Stimulated activated naive CD8-positive, alpha-beta T cell treated with anti-CD3 and anti-CD28 coated beads, Interleukin-15, amount 100 ng/mL, for 72 hours (primary cell): ENCODE results near the gene RALGAPA2.
A peak's percentile ranks its signal among the peaks of the same experiment; 100 is the strongest.

Experiments
- ATAC-seq: fragments of 150-1000 bp; cut with Tn5 transposase; 2 replicates; pipeline ENCODE4 v1.10.0; 2021; ENCODE audit warnings: mild to moderate bottlenecking, moderate library complexity
- DNase-seq, 2 donors: peaks; one replicate each; pipeline ENCODE4 v3.0.0; 2021 to 2022
- H3K27ac Mint-ChIP-seq, 2 donors: one replicate each; pipeline ENCODE4 v1.8.0; 2022; ENCODE audit warnings: mild to moderate bottlenecking in 2 of 2, mixed read lengths in 2 of 2, moderate library complexity in 2 of 2
- H3K27me3 Mint-ChIP-seq: one replicate; pipeline ENCODE4 v1.8.0; 2022; ENCODE audit warnings: mixed read lengths
- H3K4me1 Mint-ChIP-seq: one replicate; pipeline ENCODE4 v1.8.0; 2022; ENCODE audit warnings: mild to moderate bottlenecking, mixed read lengths
- H3K4me3 Mint-ChIP-seq, 2 donors: one replicate each; pipeline ENCODE4 v1.8.0; 2022; ENCODE audit warnings: mild to moderate bottlenecking in 2 of 2, mixed read lengths in 2 of 2, moderate library complexity in 1 of 2
- H3K9me3 Mint-ChIP-seq, 2 donors: one replicate each; pipeline ENCODE4 v1.8.0; 2022; ENCODE audit warnings: mixed read lengths in 2 of 2

Gene RALGAPA2

DNA sequence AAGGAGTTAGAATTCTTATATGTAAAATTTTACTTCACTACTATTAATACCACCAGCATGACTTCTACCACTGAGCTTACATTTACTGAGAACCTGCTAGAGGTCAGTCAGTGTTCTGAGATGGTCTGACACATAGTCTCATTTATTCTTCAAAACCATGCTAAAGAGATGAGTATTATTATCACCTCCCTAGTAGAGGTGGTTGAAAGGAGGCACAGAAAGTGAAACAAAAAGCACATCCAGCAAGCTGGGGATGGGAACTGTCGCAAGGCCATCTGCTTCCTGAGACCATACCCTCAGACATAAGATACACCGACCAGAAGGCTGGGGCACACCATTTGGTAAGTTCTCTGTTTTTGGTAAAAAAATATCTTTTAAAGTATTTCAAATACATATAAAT lies 206.9 kb downstream of the RALGAPA2 start:
- no peak for DNase-seq
- ATAC-seq: peak; percentile 82
- peak overlapping the region in 1 of 2 donors; percentile 72 for H3K27ac Mint-ChIP-seq
- no peaks in the 10 kb centered on the region for H3K4me1 Mint-ChIP-seq
- no peaks in the 10 kb centered on the region for H3K9me3 Mint-ChIP-seq
- H3K27me3 Mint-ChIP-seq: no peaks in the 10 kb centered on the region
- no peak overlapping the region for H3K4me3 Mint-ChIP-seq

DNA sequence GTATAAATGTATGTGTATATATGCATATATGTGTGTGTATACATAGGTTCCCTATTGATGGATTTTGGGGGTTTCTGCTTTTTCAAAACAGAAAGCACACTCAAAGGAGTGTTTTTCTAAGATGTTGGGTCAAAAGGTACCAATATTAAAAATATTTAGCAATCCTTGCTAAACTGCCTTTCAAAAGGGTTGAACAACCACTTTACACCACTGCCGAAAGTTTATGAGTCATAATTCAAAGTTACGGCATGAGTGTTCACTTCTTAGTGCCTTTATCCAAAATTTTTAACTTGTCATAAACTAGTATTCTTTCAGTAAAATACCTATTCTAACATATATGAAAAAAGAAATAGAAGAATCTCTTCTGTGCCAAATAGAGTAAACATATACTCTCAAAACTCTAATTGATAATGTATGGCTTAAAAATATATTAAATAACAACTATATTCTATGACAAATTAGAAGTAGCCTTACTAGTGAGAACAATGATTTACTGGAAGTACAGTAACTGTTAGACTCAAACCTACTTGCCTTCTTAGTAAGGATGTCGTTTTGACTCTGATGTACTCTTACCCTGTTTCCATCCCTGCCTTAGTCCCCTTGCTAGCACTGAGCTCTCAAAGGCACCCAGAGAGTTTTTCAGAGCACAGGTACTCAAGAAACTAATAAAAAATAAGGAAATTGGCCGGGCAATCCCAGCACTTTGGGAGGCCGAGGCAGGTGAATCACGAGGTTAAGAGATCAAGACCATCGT lies 208.5 kb downstream of the RALGAPA2 start:
- DNase-seq (no peak), ATAC-seq (no peak)
- no peaks in the 10 kb centered on the region for H3K27me3 Mint-ChIP-seq
- no peak overlapping the region for H3K27ac Mint-ChIP-seq
- H3K9me3 Mint-ChIP-seq: no peaks in the 10 kb centered on the region
- H3K4me3 Mint-ChIP-seq: no peak overlapping the region
- no peaks in the 10 kb centered on the region for H3K4me1 Mint-ChIP-seq

DNA sequence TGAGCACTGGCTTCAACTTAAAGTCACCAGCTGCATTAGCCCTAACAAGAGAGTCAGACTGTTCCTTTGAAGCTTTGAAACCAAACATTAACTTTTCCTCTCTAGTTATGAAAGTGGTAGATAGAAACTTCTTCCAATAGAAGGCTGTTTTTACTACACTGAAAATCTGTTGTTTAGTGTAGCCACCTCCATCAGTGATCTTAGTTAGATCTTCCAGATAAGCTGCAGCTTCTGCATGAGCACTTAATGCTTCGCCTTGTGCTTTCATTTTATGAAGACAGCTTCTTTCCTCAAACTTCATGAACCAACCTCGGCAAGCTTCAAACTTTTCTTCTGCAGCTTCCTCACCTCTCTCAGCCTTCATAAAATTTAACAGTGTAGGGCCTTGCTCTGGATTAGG lies 211.3 kb downstream of the RALGAPA2 start:
- ATAC-seq: no peak
- no peaks in the 10 kb centered on the region for H3K27me3 Mint-ChIP-seq
- DNase-seq: no peak
- no peaks in the 10 kb centered on the region for H3K9me3 Mint-ChIP-seq
- no peak overlapping the region for H3K27ac Mint-ChIP-seq
- H3K4me3 Mint-ChIP-seq: no peak overlapping the region
- no peaks in the 10 kb centered on the region for H3K4me1 Mint-ChIP-seq

DNA sequence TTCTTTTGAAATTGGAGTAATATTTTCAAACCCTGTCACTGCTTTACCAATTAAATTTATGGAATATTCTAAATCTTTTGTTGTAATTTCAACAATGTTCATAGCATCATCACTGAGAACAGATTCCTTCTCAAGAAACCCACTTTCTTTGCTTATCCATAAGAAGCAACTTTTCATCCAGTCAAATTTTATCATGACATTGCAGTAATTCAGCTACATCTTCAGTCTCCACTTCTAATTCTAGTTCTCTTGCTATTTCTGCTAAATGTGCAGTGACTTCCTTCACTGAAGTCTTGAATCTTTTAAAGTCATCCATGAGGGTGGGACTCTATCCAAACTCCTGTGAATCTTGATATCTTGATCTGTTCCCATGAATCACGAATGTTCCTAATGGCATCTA lies 212.1 kb downstream of the RALGAPA2 start:
- no peak for ATAC-seq
- no peaks in the 10 kb centered on the region for H3K4me1 Mint-ChIP-seq
- H3K4me3 Mint-ChIP-seq: no peak overlapping the region
- no peak overlapping the region for H3K27ac Mint-ChIP-seq
- no peaks in the 10 kb centered on the region for H3K27me3 Mint-ChIP-seq
- no peak for DNase-seq
- H3K9me3 Mint-ChIP-seq: no peaks in the 10 kb centered on the region

DNA sequence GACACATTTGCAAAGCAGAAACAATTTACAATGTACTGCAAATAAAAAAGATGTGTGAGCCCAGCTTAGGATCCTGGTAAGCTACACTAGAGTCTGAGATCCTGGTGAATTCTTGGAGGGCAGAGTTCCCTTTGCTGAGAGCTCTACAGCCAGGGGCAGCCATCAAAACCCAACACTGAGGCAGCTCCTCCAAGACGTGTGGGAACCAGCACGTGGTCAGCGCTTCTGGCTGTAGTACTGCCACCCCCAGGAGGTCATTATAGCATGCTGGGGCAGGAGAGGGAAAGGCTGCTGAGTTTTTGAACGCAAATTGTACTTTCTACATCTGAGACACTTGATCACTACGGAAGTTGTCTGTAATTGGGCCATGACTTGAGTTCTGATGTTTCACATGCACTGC lies 213.0 kb downstream of the RALGAPA2 start:
- DNase-seq: no peak
- H3K9me3 Mint-ChIP-seq: no peaks in the 10 kb centered on the region
- ATAC-seq: no peak
- H3K4me3 Mint-ChIP-seq: no peak overlapping the region
- no peaks in the 10 kb centered on the region for H3K4me1 Mint-ChIP-seq
- no peaks in the 10 kb centered on the region for H3K27me3 Mint-ChIP-seq
- no peak overlapping the region for H3K27ac Mint-ChIP-seq

DNA sequence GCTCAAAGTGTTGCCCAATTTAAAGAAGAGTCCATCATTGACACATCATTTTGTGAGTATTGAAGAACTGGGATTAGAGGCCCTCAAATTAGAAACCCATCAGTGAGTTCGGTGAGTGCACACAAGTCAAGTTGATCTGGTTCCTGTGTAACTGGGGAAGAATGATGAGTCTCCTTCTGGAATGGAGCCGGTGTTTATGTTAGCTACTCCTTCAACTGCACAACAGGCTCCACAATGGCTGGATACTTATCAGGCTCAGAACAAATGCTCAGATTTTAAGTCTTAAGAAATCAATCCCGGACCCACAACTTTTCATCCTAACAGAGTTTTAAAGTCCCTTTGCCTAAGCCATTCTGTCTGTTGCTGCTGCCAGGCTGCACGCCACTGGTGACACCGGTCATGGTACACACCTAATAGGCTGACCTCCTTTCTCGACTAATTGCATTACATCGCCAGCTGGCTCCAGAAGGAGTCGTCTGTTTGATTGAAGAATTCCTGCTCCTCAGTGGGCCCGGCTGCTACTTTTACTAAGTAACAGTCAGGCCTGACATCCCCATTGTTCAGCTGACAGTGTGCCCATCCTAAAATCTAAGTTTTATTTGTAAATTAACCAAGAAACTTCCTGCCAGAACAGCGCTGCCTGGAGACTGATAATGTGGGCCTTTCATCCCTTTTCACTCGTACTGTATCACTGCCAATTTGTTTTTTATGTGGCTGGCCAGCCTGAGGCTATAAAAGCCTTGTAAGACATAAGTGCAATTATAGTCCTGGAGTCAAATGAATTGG lies 214.2 kb downstream of the RALGAPA2 start:
- Mint-ChIP-seq H3K27ac (no peak overlapping the region), H3K4me3 (no peak overlapping the region), H3K9me3 (no peaks in the 10 kb centered on the region)

DNA sequence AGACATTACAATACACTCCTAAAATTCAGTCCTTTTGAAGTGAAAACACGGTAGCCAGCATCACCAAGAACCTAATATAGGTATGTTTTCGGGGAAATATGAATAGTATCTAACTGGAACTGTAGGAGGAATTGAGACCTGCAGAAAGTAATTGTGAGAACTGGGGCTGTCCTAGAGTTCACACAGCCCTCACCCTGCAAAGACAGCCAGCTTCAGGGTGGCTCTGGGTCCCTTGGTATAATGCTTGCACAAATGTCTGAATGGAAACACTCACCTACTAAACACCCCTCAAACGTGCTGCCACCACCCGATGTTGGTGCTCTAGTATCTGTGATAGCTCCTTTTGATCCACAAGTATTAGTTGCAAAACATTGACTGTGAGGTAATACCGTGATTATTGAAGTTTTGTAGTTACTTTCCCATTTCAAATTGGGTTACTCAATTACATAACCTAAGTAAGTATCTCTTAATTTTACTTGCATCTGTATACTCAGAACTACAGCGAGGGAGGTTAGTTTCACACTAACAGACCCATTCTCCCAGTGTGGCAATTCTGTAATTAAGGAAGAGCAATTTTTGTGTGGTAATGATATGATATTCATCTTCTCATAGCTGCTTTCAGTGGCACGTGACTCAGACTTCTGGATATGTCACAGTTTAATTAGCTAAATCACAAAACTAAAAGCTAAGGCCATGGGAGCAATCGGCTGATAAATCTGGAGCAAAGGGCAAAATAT lies 215.0 kb downstream of the RALGAPA2 start:
- Mint-ChIP-seq H3K9me3 (no peaks in the 10 kb centered on the region), H3K4me1 (no peaks in the 10 kb centered on the region), H3K27ac (peak overlapping the region in 1 of 2 donors; percentile 27), H3K27me3 (no peaks in the 10 kb centered on the region), H3K4me3 (no peak overlapping the region)
- ATAC-seq (peak; percentile 26), DNase-seq (no peak)

More for the DNA sequence above, 214.2 kb downstream of the RALGAPA2 start:
- DNase-seq (no peak), ATAC-seq (no peak)
- H3K27me3 Mint-ChIP-seq: no peaks in the 10 kb centered on the region
- no peaks in the 10 kb centered on the region for H3K4me1 Mint-ChIP-seq

DNA sequence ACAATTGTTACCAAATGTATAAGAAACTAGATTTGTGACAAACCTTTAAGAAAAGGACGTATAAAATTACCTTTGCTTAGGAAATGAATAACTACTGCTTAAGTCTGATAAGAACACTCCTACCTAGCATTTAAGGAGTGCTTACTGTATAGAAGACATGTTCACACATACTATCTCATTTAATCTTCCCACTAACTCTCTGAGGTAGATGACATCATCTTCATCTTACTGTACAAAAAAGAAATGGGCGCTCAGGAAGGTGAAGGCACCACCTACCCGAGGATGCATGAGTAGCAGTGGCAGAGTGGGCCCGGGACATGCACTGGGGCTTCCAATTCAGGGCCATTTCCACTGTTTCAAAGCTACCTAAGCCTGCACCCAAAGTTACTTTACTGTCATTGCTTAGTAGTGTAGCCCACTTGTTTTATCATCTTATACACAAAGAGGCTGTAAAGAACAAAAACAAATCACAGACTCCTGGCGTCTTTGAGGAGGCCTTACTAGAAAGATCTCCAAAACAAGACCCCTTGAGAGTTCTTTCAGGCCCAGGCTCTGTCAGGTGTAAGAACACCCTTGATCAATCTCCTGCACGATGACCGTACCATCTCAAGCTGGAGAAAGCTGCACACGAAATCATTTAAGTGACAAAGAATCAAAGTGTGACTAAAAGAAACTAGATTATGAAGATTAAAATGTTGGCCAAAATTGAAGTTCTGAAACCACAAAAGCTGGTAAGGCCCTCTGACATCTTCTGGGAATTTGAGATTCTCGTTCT lies 216.5 kb downstream of the RALGAPA2 start:
- H3K9me3 Mint-ChIP-seq: no peaks in the 10 kb centered on the region
- peaks cover 15% of the 10 kb centered on the region for H3K4me1 Mint-ChIP-seq
- no peak overlapping the region for H3K4me3 Mint-ChIP-seq
- H3K27me3 Mint-ChIP-seq: no peaks in the 10 kb centered on the region
- ATAC-seq: no peak
- H3K27ac Mint-ChIP-seq: no peak overlapping the region
- DNase-seq: no peak

DNA sequence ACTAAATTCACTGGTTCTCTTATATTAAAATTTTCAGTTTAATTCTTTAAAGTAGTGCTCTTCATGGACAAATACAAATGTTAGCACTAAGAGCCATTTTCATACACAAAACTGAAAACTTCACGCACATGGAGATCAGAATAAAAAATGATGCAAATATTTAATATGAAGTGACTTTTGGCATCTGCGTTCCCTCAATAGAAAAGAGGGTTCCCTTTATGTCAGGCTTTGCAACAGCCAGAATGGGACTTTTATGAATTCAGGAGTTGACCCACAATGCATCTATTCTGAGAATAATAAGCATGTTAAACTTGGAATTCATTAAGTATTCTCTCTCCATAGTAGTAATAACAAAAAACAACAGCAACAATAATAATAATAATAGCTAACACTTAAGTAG lies 218.7 kb downstream of the RALGAPA2 start:
- H3K27me3 Mint-ChIP-seq: no peaks in the 10 kb centered on the region
- no peaks in the 10 kb centered on the region for H3K9me3 Mint-ChIP-seq
- no peak for ATAC-seq
- DNase-seq: no peak
- peaks cover 32% of the 10 kb centered on the region for H3K4me1 Mint-ChIP-seq
- peak overlapping the region in 1 of 2 donors; percentile 57 for H3K27ac Mint-ChIP-seq
- no peak overlapping the region for H3K4me3 Mint-ChIP-seq

DNA sequence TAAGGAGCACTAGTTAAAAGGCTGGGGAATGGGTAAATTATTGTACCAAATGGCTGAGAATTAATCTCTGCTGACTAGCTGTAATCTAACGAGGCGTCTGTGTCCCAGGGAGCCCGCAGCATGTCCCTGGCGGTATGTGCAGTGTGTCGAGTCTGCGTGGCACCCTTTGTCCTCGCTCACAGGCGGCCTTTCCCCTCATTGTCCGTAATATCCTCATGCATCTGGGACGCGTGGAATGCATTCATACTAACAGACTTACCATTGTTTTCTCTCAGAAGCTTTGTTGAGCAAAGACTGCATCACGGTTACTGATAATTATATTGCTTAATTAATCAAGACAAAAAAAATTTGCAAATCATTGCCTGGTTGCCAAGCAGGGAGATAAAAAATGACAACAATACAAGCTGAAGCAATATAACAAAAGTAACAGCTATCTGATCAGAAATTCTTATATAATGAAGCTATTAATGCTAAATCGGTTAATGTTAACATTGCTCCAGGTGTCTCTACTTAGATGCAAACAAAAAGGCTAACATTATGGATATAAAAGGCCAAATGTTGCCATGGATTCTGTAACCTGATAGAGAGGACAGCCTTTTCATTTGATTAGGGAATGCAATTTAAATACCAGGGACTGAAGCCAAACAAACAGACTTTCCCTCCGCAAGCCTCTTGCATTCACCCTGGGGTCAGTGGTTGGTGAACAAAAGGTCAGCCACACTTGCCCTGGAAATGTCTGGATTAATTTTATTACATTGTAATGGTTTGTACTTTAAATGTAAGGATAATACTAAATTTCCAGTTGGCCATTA lies 219.7 kb downstream of the RALGAPA2 start:
- peaks cover 41% of the 10 kb centered on the region for H3K4me1 Mint-ChIP-seq

DNA sequence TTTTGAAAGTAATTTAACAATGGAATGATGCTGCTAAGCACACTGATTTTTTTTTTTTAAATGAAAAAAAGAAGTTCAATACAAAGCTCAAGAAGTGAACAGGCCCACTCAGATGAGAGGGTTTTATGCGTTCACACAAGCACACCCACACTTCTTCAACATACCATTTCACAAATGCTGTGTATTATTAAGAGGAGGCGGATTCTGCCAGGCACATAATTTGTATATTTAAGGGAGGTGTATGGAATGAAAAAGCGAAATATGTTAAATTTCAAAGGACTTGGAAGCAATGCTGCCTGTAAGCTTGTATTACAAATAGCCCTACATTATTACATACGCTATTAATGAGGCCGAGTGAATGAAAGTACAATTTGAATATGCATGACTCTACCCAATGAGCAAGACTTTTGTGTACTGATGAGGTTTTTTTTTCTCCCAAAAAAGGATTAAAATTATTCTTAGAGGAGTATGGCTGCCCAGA lies 220.6 kb downstream of the RALGAPA2 start:
- peaks cover 41% of the 10 kb centered on the region for H3K4me1 Mint-ChIP-seq
- H3K27ac Mint-ChIP-seq: no peak overlapping the region
- no peak overlapping the region for H3K4me3 Mint-ChIP-seq
- ATAC-seq (no peak), DNase-seq (no peak)
- no peaks in the 10 kb centered on the region for H3K27me3 Mint-ChIP-seq
- H3K9me3 Mint-ChIP-seq: no peaks in the 10 kb centered on the region

More for the DNA sequence above, 219.7 kb downstream of the RALGAPA2 start:
- ATAC-seq (no peak), DNase-seq (no peak)
- no peak overlapping the region for H3K4me3 Mint-ChIP-seq
- no peaks in the 10 kb centered on the region for H3K27me3 Mint-ChIP-seq
- H3K9me3 Mint-ChIP-seq: no peaks in the 10 kb centered on the region
- H3K27ac Mint-ChIP-seq: no peak overlapping the region

DNA sequence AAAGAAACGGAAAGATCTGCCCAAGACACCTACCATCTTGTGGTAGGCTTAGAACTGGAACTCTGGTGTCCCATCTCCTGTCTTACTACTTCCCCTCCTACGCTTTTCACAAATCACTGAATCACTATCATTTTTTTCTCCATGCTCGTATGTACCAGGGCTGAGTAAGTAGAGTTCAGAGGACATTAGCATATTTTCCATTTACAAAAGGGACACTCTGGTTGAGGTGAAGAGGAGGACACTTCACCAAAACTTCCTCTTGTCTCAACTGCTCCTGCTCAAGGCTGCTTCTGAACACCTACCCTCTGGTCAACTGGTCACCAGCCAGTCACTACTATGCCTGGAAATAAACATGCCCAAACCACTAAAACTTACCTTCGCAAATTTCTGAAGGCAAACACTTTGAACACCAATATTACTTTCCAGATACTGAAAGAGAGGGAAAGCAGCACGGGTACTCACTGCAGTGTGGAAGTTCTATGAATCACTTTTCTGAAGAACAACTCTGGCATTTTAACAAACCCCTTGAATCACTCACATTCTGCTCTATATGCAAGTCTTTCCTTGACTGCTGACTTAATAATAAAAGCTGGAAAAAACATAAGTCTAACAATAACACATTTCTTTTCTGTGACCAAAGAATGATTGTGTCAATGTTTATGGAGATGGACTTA lies 221.2 kb downstream of the RALGAPA2 start:
- ATAC-seq (peak; percentile 84), DNase-seq (peak in 1 of 2 donors; percentile 15)

DNA sequence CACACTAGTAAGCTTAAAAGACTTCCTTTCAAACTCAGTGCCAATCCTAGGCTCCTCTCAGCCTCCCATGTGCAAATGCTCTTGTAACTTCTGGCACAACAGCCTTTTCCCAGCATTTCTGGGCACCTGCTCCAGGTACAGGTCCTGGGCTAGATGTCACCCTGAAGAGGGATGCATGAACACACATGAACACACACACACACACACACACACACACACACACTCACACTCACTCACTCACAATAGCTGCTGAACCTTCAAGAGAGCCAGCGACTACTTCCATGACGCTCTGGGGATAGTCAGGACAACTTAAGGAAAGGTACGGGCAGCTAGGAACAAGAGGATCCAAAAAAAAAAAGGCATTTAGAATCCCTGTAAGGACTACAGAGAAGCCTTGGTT lies 221.8 kb downstream of the RALGAPA2 start:
- DNase-seq: no peak
- H3K4me1 Mint-ChIP-seq: peaks cover 41% of the 10 kb centered on the region
- H3K4me3 Mint-ChIP-seq: peak overlapping the region; percentile 79 to 83
- H3K27ac Mint-ChIP-seq: peak overlapping the region; percentile 45 to 94
- H3K27me3 Mint-ChIP-seq: no peaks in the 10 kb centered on the region
- ATAC-seq: peak; percentile 9
- no peaks in the 10 kb centered on the region for H3K9me3 Mint-ChIP-seq

More for the DNA sequence above, 221.2 kb downstream of the RALGAPA2 start:
- peak overlapping the region; percentile 79 to 83 for H3K4me3 Mint-ChIP-seq
- H3K4me1 Mint-ChIP-seq: peaks cover 41% of the 10 kb centered on the region
- H3K27me3 Mint-ChIP-seq: no peaks in the 10 kb centered on the region
- H3K27ac Mint-ChIP-seq: peak overlapping the region; percentile 94 to 96
- H3K9me3 Mint-ChIP-seq: no peaks in the 10 kb centered on the region
